CD14-positive monocyte (primary cell): ENCODE results near the gene F7. TPM values are rescaled to one million over a fixed set of nuclear protein-coding genes. Genes with fewer than 3 reads are reported as not detected.

Experiments used
- DNase-seq, 3 donors: peaks; one replicate each; pipeline ENCODE4 v3.0.0-alpha.2; 2011 to 2022
- H2AFZ ChIP-seq: 2 replicates; pipeline ENCODE4 v1.6.0; 2012; ENCODE audit warnings: mild to moderate bottlenecking, low read depth, low read length, inconsistent platforms; ENCODE audit not compliant: insufficient read depth, poor library complexity, severe bottlenecking
- H3K27ac ChIP-seq, 2 donors: 1 replicate in 1 of 2; 2 replicates in 1 of 2; pipeline ENCODE4 v1.5.1; 2012 to 2013; ENCODE audit warnings: low read length in 2 of 2, control low read depth in 1 of 2, inconsistent platforms in 1 of 2, low read depth in 1 of 2, mild to moderate bottlenecking in 1 of 2
- H3K27me3 ChIP-seq, 2 donors: one replicate each; pipeline versions ENCODE4 v1.6.0 to v1.6.1; 2011 to 2013; ENCODE audit warnings: low read length in 2 of 2; ENCODE audit not compliant: control insufficient read depth in 2 of 2, insufficient read depth in 2 of 2
- H3K36me3 ChIP-seq, 2 donors: replicated peaks in 1 of 2; 1 replicate in 1 of 2; 2 replicates in 1 of 2; pipeline versions ENCODE4 v1.5.1 to v1.6.1; 2012 to 2013; ENCODE audit warnings: low read length in 2 of 2, control low read depth in 1 of 2, inconsistent platforms in 1 of 2, mild to moderate bottlenecking in 1 of 2; ENCODE audit not compliant: insufficient read depth in 2 of 2, control insufficient read depth in 1 of 2
- H3K4me1 ChIP-seq, 2 donors: 1 replicate in 1 of 2; 2 replicates in 1 of 2; pipeline versions ENCODE4 v1.5.1 to v1.6.1; 2012 to 2013; ENCODE audit warnings: low read length in 2 of 2, control low read depth in 1 of 2, inconsistent platforms in 1 of 2, mild to moderate bottlenecking in 1 of 2, moderate library complexity in 1 of 2; ENCODE audit not compliant: insufficient read depth in 2 of 2, control insufficient read depth in 1 of 2
- H3K4me2 ChIP-seq: replicated peaks from 2 replicates; pipeline ENCODE3; 2012; ENCODE audit warnings: low read length, moderate library complexity, mild to moderate bottlenecking; ENCODE audit not compliant: poor library complexity, severe bottlenecking; ENCODE audit errors: extremely low read depth
- H3K4me3 ChIP-seq, 3 experiments: fragments of 200-600 bp in 1 of 3; sonication (generic) in 1 of 3; replicated peaks in 1 of 3; 1 replicate in 2 of 3; 2 replicates in 1 of 3; pipeline ENCODE4 v1.5.1; 2011 to 2013; ENCODE audit warnings: low read length in 3 of 3, mild to moderate bottlenecking in 3 of 3, control low read depth in 2 of 3, low read depth in 2 of 3, inconsistent platforms in 1 of 3, moderate library complexity in 1 of 3
- H3K79me2 ChIP-seq: 2 replicates; pipeline ENCODE4 v1.6.0; 2012; ENCODE audit warnings: mild to moderate bottlenecking, control low read depth, inconsistent platforms, low read length, moderate library complexity; ENCODE audit not compliant: insufficient read depth
- H3K9ac ChIP-seq: 2 replicates; pipeline ENCODE4 v1.6.0; 2017; ENCODE audit warnings: low read length, mild to moderate bottlenecking; ENCODE audit not compliant: insufficient read depth, poor library complexity, severe bottlenecking
- H3K9me3 ChIP-seq, 2 donors: replicated peaks in 1 of 2; 1 replicate in 1 of 2; 2 replicates in 1 of 2; pipeline versions ENCODE4 v1.5.1 to v1.6.1; 2012 to 2013; ENCODE audit warnings: low read length in 2 of 2, control low read depth in 1 of 2; ENCODE audit not compliant: control insufficient read depth in 1 of 2, insufficient read depth in 1 of 2
- H4K20me1 ChIP-seq: 2 replicates; pipeline ENCODE4 v1.6.0; 2012; ENCODE audit warnings: mild to moderate bottlenecking, low read length, control low read depth, moderate library complexity; ENCODE audit not compliant: insufficient read depth
- H3K27ac Mint-ChIP-seq, 7 donors: one replicate each; pipeline ENCODE4 v1.8.0; 2020; ENCODE audit warnings: mild to moderate bottlenecking in 7 of 7, mixed read lengths in 7 of 7, moderate library complexity in 6 of 7, inconsistent platforms in 2 of 7
- H3K27me3 Mint-ChIP-seq, 3 donors: one replicate each; pipeline ENCODE4 v1.8.0; 2021 to 2022; ENCODE audit warnings: low read depth in 3 of 3, mild to moderate bottlenecking in 3 of 3, mixed read lengths in 3 of 3, moderate library complexity in 3 of 3, inconsistent platforms in 1 of 3
- H3K36me3 Mint-ChIP-seq, 2 donors: one replicate each; pipeline ENCODE4 v1.8.0; 2020; ENCODE audit warnings: mixed read lengths in 2 of 2, inconsistent platforms in 1 of 2, mild to moderate bottlenecking in 1 of 2
- H3K4me1 Mint-ChIP-seq: one replicate; pipeline ENCODE4 v1.8.0; 2020; ENCODE audit warnings: mild to moderate bottlenecking, mixed read lengths
- H3K4me3 Mint-ChIP-seq, 2 donors: one replicate each; pipeline ENCODE4 v1.8.0; 2020; ENCODE audit warnings: mild to moderate bottlenecking in 2 of 2, mixed read lengths in 2 of 2, moderate library complexity in 1 of 2
- H3K9me3 Mint-ChIP-seq, 7 donors: one replicate each; pipeline ENCODE4 v1.8.0; 2020 to 2022; ENCODE audit warnings: mixed read lengths in 7 of 7, mild to moderate bottlenecking in 6 of 7, moderate library complexity in 6 of 7, inconsistent platforms in 2 of 7
- WGBS: methylation state at CpG from one replicate; pipeline ENCODE4 v1.1.5; 2013; ENCODE audit warnings: missing lambda C conversion rate; ENCODE audit not compliant: insufficient coverage; 5-methylcytosine and 5-hydroxymethylcytosine counted together
- intact Hi-C, 2 donors: fragments of 100-400 bp; cut with micrococcal nuclease; formaldehyde crosslinking; loops; one replicate each; pipeline versions ENCODE4 v1.15.0 to v1.15.1; 2023
- polyA plus RNA-seq, 3 donors: library from polyadenylated mRNA; depleted of rRNA in 1 of 3; unstranded in 2 of 3; stranded (reverse) in 1 of 3; fragments of 300-500 nt in 2 of 3; fragments of >200 nt in 1 of 3; fragmentation: Illumina TruSeq in 2 of 3; gene quantifications; 1 replicate in 2 of 3; 2 replicates in 1 of 3; pipeline ENCODE4 v1.2.3, GENCODE V29; 2012 to 2021
- TF ChIP-seq, protein P1 (sequence below): fragments of 200-600 bp; IDR thresholded peaks from one replicate; pipeline ENCODE4 v1.8.0; 2022; ENCODE audit warnings: antibody characterized with exemption, mild to moderate bottlenecking

Gene F7
- polyA plus RNA-seq, 3 donors, result not detected

DNA sequence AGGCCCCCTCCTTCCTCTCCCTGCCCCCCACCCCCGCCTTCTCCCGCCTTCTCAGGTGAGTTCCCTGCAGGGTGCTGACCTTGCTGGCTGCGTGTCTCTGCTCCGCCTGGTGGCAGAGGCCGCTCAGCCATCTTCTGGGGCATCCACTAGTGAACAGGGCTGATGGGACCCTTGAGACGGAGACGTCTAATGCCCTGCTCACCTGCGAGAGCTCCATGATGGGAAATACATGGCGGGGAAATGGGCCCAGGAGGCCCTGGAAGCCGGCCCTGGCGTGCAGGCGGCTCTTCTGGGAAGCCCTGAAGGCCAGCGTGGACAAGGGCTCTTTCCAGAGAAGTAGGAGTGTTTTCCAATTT lies 15.2 kb upstream of the F7 start:
- H3K36me3 ChIP-seq, result no peaks in the 10 kb centered on the region
- intact Hi-C loops, result no loop called here
- Mint-ChIP-seq H3K36me3 (no peaks in the 10 kb centered on the region), H3K27me3 (peaks cover 0 to 4% (median 0%) of the 10 kb centered on the region in 3 donors), H3K4me1 (no peaks in the 10 kb centered on the region), H3K4me3 (no peak overlapping the region), H3K9me3 (peaks cover 0 to 2% (median 0%) of the 10 kb centered on the region in 7 donors), H3K27ac (no peak overlapping the region)
- TF ChIP-seq, protein P1, sequence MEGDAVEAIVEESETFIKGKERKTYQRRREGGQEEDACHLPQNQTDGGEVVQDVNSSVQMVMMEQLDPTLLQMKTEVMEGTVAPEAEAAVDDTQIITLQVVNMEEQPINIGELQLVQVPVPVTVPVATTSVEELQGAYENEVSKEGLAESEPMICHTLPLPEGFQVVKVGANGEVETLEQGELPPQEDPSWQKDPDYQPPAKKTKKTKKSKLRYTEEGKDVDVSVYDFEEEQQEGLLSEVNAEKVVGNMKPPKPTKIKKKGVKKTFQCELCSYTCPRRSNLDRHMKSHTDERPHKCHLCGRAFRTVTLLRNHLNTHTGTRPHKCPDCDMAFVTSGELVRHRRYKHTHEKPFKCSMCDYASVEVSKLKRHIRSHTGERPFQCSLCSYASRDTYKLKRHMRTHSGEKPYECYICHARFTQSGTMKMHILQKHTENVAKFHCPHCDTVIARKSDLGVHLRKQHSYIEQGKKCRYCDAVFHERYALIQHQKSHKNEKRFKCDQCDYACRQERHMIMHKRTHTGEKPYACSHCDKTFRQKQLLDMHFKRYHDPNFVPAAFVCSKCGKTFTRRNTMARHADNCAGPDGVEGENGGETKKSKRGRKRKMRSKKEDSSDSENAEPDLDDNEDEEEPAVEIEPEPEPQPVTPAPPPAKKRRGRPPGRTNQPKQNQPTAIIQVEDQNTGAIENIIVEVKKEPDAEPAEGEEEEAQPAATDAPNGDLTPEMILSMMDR, result no peak
- H2AFZ ChIP-seq, result no peak overlapping the region
- no peak for DNase-seq
- H3K27ac ChIP-seq, result no peak overlapping the region
- H3K4me1 ChIP-seq, result no peaks in the 10 kb centered on the region
- no peak overlapping the region for H3K9ac ChIP-seq
- 97% methylated on average over 8 of the region's 13 CpGs for WGBS
- no peaks in the 10 kb centered on the region for H3K79me2 ChIP-seq
- no peaks in the 10 kb centered on the region for H4K20me1 ChIP-seq
- H3K4me3 ChIP-seq, result no peak overlapping the region
- H3K9me3 ChIP-seq, result no peaks in the 10 kb centered on the region
- no peaks in the 10 kb centered on the region for H3K27me3 ChIP-seq
- H3K4me2 ChIP-seq, result no peak overlapping the region

GRCh38 chr13:113090806-113091205 lies 14.8 kb upstream of the F7 start:
- no peaks in the 10 kb centered on the region for H3K4me1 Mint-ChIP-seq
- intact Hi-C loops, result no loop called here

More at GRCh38 chr13:113090806-113091205, 14.8 kb upstream of the F7 start:
- Histone ChIP-seq H3K9me3 (no peaks in the 10 kb centered on the region), H3K9ac (no peak overlapping the region), H3K36me3 (no peaks in the 10 kb centered on the region), H3K4me2 (no peak overlapping the region), H4K20me1 (no peaks in the 10 kb centered on the region), H3K79me2 (no peaks in the 10 kb centered on the region), H3K27ac (no peak overlapping the region), H3K4me1 (no peaks in the 10 kb centered on the region), H2AFZ (no peak overlapping the region), H3K4me3 (no peak overlapping the region), H3K27me3 (no peaks in the 10 kb centered on the region)
- Mint-ChIP-seq H3K4me3 (no peak overlapping the region), H3K27ac (no peak overlapping the region), H3K9me3 (peaks cover 0 to 2% (median 0%) of the 10 kb centered on the region in 7 donors), H3K27me3 (peaks cover 0 to 4% (median 0%) of the 10 kb centered on the region in 3 donors), H3K36me3 (no peaks in the 10 kb centered on the region)
- DNase-seq, result no peak
- 97% methylated on average over 24 of the region's 24 CpGs for WGBS
- TF ChIP-seq, protein P1, result no peak
